K562 (cell line): Measurements from ENCODE around the gene DGKA. TPM values are rescaled to one million over a fixed set of nuclear protein-coding genes. Genes with fewer than 3 reads are reported as not detected.

ENCODE experiments used
- ATAC-seq: fragments of 200-7000 bp; cut with Tn5 transposase; 3 replicates; pipeline ENCODE4 v1.9.1; 2020; ENCODE audit warnings: moderate library complexity
- BruUV-seq: library from RNA; stranded (reverse); fragments of 400-500 nt; replicated peaks from 2 replicates; lab custom pipeline; 2021; lab: Mats Ljungman, UMichigan
- CTCF ChIA-PET: fragments of 300-600 bp; formaldehyde crosslinking; extraction: SDS; loops from one replicate; lab custom pipeline; 2021; ENCODE audit warnings: low intra/inter-chr PET ratio; lab: Yijun Ruan, JAX
- POLR2A ChIA-PET: fragments of 300-600, 350-650 bp; sonication (Branson Sonifier 250); formaldehyde crosslinking; extraction: SDS; loops from one replicate; lab custom pipeline; 2021; ENCODE audit warnings: antibody characterized with exemption, inconsistent platforms; lab: Yijun Ruan, JAX
- DNase-seq, 4 experiments: peaks; one replicate each; pipeline versions ENCODE4 v3.0.0 to v3.0.0-alpha.2; 2011 to 2018; ENCODE audit warnings: low spot score in 3 of 4, mixed read lengths in 3 of 4; ENCODE audit errors: extremely low read depth in 1 of 4
- FAIRE-seq: peaks from 2 replicates; lab custom pipeline; 2011; peaks lifted over from hg19 to GRCh38; lab: Jason Lieb, UNC
- H2AFZ ChIP-seq: 2 replicates; pipeline ENCODE4 v1.6.0; 2011; ENCODE audit warnings: low read depth, low read length, control low read depth, inconsistent platforms
- H3K27ac ChIP-seq: fragments of 200-600 bp; 3 replicates; pipeline ENCODE4 v1.8.0; 2011; ENCODE audit warnings: low read depth, mild to moderate bottlenecking, control low read depth, inconsistent platforms, low read length, moderate library complexity, mixed read lengths; ENCODE audit errors: extremely low read depth
- H3K27me3 ChIP-seq, 2 experiments: fragments of 300-600 bp in 1 of 2; 2 replicates in 1 of 2; 3 replicates in 1 of 2; pipeline versions ENCODE4 v1.6.0 to v1.8.0; 2011; ENCODE audit warnings: inconsistent platforms in 2 of 2, low read length in 2 of 2, mild to moderate bottlenecking in 1 of 2, mixed read lengths in 1 of 2, moderate library complexity in 1 of 2; ENCODE audit not compliant: control insufficient read depth in 2 of 2, insufficient read depth in 2 of 2
- H3K36me3 ChIP-seq: fragments of 300-600 bp; 3 replicates; pipeline ENCODE4 v1.8.0; 2011; ENCODE audit warnings: mild to moderate bottlenecking, low read length, inconsistent platforms; ENCODE audit not compliant: control insufficient read depth, insufficient read depth
- H3K4me1 ChIP-seq, 2 experiments: fragments of 200-600 bp in 1 of 2; replicated peaks in 1 of 2; 2 replicates in 1 of 2; 3 replicates in 1 of 2; pipeline versions ENCODE4 v1.5.1 to v1.8.0; 2011; ENCODE audit warnings: inconsistent platforms in 2 of 2, low read length in 2 of 2, mild to moderate bottlenecking in 1 of 2, mixed read lengths in 1 of 2, moderate library complexity in 1 of 2; ENCODE audit not compliant: control insufficient read depth in 2 of 2, insufficient read depth in 2 of 2
- H3K4me2 ChIP-seq: 2 replicates; pipeline ENCODE4 v1.6.1; 2011; ENCODE audit warnings: low read length, control low read depth, inconsistent platforms, mixed read lengths; ENCODE audit not compliant: insufficient read depth
- H3K4me3 ChIP-seq: fragments of 200-600 bp; sonication (generic), shearing (Covaris generic); 2 replicates; pipeline ENCODE4 v1.5.1; 2016; ENCODE audit warnings: control low read depth, inconsistent platforms
- H3K79me2 ChIP-seq: fragments of 200-600 bp; 3 replicates; pipeline ENCODE4 v1.8.0; 2011; ENCODE audit warnings: low read length, inconsistent platforms; ENCODE audit not compliant: control insufficient read depth, insufficient read depth
- H3K9ac ChIP-seq, 2 experiments: 2 replicates each; pipeline versions ENCODE4 v1.6.0 to v1.6.1; 2011; ENCODE audit warnings: low read depth in 2 of 2, low read length in 2 of 2, control low read depth in 1 of 2, inconsistent platforms in 1 of 2, mild to moderate bottlenecking in 1 of 2, mixed read lengths in 1 of 2; ENCODE audit not compliant: insufficient read depth in 1 of 2
- H3K9me1 ChIP-seq: one replicate; pipeline ENCODE4 v1.6.0; 2011; ENCODE audit warnings: inconsistent platforms, mild to moderate bottlenecking, low read length, moderate library complexity; ENCODE audit not compliant: control insufficient read depth, insufficient read depth
- H3K9me3 ChIP-seq: replicated peaks from 2 replicates; pipeline ENCODE4 v1.5.1; 2011; ENCODE audit warnings: low read depth, low read length, inconsistent platforms; ENCODE audit not compliant: control insufficient read depth, insufficient read depth
- H4K20me1 ChIP-seq: replicated peaks from 2 replicates; pipeline ENCODE4 v1.6.1; 2011; ENCODE audit warnings: low read length, inconsistent platforms, mixed read lengths; ENCODE audit not compliant: control insufficient read depth, insufficient read depth
- CHD2 ChIP-seq: IDR thresholded peaks from 2 replicates; pipeline ENCODE4 v1.6.1; 2011; ENCODE audit warnings: low read depth, low read length
- EGR1 ChIP-seq: fragments of 450-650 bp; conservative IDR thresholded peaks from 2 replicates; pipeline ENCODE4 v1.6.1; 2017; ENCODE audit warnings: mild to moderate bottlenecking
- MAFG ChIP-seq: fragments of 450-650 bp; conservative IDR thresholded peaks from 2 replicates; pipeline ENCODE4 v1.6.1; 2016; ENCODE audit warnings: missing genetic modification characterization, missing compliant biosample characterization
- MCM3 ChIP-seq: fragments of 450-650 bp; IDR thresholded peaks from 2 replicates; pipeline ENCODE4 v1.6.1; 2016
- MXI1 ChIP-seq: IDR thresholded peaks from 2 replicates; pipeline ENCODE4 v1.6.1; 2011; ENCODE audit warnings: low read depth, mild to moderate bottlenecking, improper control_type of control experiment, low read length
- PML ChIP-seq: IDR thresholded peaks from 2 replicates; pipeline ENCODE4 v1.6.1; 2012; ENCODE audit warnings: low read length, inconsistent platforms
- SOX6 ChIP-seq: fragments of 450-650 bp; IDR thresholded peaks from 2 replicates; pipeline ENCODE4 v1.6.1; 2014; ENCODE audit warnings: mild to moderate bottlenecking
- SP2 ChIP-seq: IDR thresholded peaks from 2 replicates; pipeline ENCODE4 v1.6.1; 2011; ENCODE audit warnings: mild to moderate bottlenecking, low read depth, low read length, moderate library complexity; ENCODE audit not compliant: poor library complexity, severe bottlenecking; ENCODE audit errors: extremely low read depth
- WGBS: fragments of 100-300 bp; shearing (Covaris generic); methylation state at CpG from one replicate; pipeline ENCODE4 v1.1.6; 2016; ENCODE audit warnings: low coverage, mixed read lengths; ENCODE audit not compliant: insufficient coverage; ENCODE audit errors: missing lambda C conversion rate; 5-methylcytosine and 5-hydroxymethylcytosine counted together
- in situ Hi-C: fragments of 300-500 bp; cut with MboI; formaldehyde crosslinking; loops from 4 replicates; pipeline ENCODE4 v1.15.0; 2018; ENCODE audit warnings: inconsistent platforms, mixed read lengths
- intact Hi-C: fragments of 100-400 bp; cut with micrococcal nuclease; formaldehyde crosslinking; loops from 2 replicates; pipeline ENCODE4 v1.14.2; 2022
- polyA plus RNA-seq, 8 experiments: library from polyadenylated mRNA; depleted of rRNA in 4 of 8; stranded (reverse) in 5 of 8; unstranded in 3 of 8; fragments of >200 nt; fragmentation: Nextera tagmentation in 2 of 8; fragmentation: Illumina TruSeq in 1 of 8; extraction: Ambion mirVana in 2 of 8; extraction: Trizol in 1 of 8; gene quantifications; 2 replicates each; pipeline versions ENCODE4 v1.2.1 to v1.2.3, GENCODE V29; 2011 to 2014; ENCODE audit warnings: inconsistent platforms in 1 of 8, missing spikeins in 1 of 8
- total RNA-seq, 7 experiments: library from RNA; depleted of rRNA in 6 of 7; stranded (reverse); fragments of >200 nt in 6 of 7; fragmentation: Illumina TruSeq in 2 of 7; extraction: Trizol in 2 of 7; gene quantifications; 2 replicates each; pipeline versions ENCODE4 v1.2.1 to v1.2.3, GENCODE V29; 2011 to 2021; ENCODE audit warnings: low replicate concordance in 1 of 7
- TF ChIP-seq, protein P1 (sequence below): fragments of 450-650 bp; formaldehyde crosslinking; IDR thresholded peaks from 2 replicates; pipeline ENCODE4 v1.4.0; 2020; ENCODE audit warnings: mild to moderate bottlenecking, moderate library complexity
- TF ChIP-seq, protein P2 (sequence below): sonication (generic); formaldehyde crosslinking; IDR thresholded peaks from 2 replicates; pipeline ENCODE4 v1.8.1; 2023; ENCODE audit warnings: mild to moderate bottlenecking, missing genetic modification reagents

Gene DGKA
- total and polyA plus RNA-seq, 9 of the 15 experiments (the other 6 are each of a cell fraction or from before 2014, with no cell fraction given): 3.4 to 12.4 (median 6.2) TPM

DNA sequence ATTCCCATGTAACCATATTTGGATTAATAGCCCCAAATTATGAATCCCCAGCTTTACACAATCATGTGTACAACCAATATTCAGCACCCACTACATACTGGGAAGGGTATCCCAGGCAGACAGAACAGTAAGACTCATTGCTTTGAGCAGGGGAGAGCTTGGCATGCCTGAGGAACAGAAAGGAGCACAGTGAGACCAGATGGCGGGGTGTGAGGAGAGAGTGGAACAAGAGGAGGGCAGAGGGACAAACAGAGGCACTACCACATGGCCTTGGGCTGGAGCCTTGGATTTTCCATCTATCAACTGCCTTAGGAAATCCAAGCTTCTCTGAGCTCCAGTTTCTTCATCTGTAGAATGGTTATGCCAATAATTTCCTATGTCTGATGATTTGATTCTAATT lies 3.8 kb downstream of the DGKA start:
- POLR2A ChIA-PET: interaction anchor here (0.8 to 1.2 kb wide), 3 partner anchors 19 to 122 kb away, joined by 3 to 6 read pairs (median 4); no protein-coding TSS in a partner anchor
- TF ChIP-seq, protein P1, sequence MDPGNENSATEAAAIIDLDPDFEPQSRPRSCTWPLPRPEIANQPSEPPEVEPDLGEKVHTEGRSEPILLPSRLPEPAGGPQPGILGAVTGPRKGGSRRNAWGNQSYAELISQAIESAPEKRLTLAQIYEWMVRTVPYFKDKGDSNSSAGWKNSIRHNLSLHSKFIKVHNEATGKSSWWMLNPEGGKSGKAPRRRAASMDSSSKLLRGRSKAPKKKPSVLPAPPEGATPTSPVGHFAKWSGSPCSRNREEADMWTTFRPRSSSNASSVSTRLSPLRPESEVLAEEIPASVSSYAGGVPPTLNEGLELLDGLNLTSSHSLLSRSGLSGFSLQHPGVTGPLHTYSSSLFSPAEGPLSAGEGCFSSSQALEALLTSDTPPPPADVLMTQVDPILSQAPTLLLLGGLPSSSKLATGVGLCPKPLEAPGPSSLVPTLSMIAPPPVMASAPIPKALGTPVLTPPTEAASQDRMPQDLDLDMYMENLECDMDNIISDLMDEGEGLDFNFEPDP (CRISPR knock-in tag): no peak
- TF ChIP-seq MXI1 (no peak), CHD2 (no peak), PML (no peak)
- no peak for ATAC-seq
- CTCF ChIA-PET: no interaction called here
- Histone ChIP-seq H3K9ac (no peak overlapping the region), H3K9me3 (no peaks in the 10 kb centered on the region), H4K20me1 (no peaks in the 10 kb centered on the region), H3K9me1 (no peaks in the 10 kb centered on the region), H3K4me3 (no peak overlapping the region), H3K27me3 (no peaks in the 10 kb centered on the region; a peak in 1 of 5 replicates), H3K79me2 (no peaks in the 10 kb centered on the region), H3K36me3 (no peaks in the 10 kb centered on the region), H3K27ac (no peak overlapping the region), H3K4me2 (no peak overlapping the region), H3K4me1 (peaks cover 19 to 22% of the 10 kb centered on the region in 2 experiments; a peak in 4 of 5 replicates), H2AFZ (no peak overlapping the region)
- in situ Hi-C loops (no loop called here), intact Hi-C loops (no loop called here)
- BruUV-seq: no TSS peak
- WGBS: 27% methylated on average over 1 of the region's 1 CpG
- DNase-seq: no peak
- no peak for FAIRE-seq

DNA sequence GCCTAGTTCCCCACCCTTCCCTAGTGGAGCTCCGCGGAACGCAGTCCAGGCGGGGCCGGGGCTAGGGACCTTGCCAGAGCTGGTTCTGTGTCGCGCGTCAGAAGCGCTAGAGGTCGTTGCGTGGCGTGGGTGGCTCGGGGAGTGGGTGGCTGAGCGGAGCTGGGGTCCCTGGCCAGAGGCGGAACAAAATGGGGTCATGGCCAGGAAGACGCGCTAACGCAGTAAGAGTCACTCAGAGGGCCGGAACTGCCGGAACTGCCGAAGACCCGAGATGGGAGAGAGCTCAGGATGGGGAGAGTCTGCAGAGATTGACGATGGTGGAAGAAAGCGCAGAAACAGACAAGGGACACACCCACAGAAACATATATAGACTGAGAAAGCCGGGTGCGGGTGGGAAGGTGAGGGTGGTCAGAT lies 4.8 kb downstream of the DGKA start:
- Histone ChIP-seq H3K4me3 (no peak overlapping the region), H3K4me2 (no peak overlapping the region), H3K4me1 (peaks cover 21 to 28% of the 10 kb centered on the region in 2 experiments; a peak in 4 of 5 replicates), H3K36me3 (no peaks in the 10 kb centered on the region), H3K9me3 (no peaks in the 10 kb centered on the region), H3K9me1 (no peaks in the 10 kb centered on the region), H2AFZ (no peak overlapping the region), H3K79me2 (no peaks in the 10 kb centered on the region), H3K27me3 (no peaks in the 10 kb centered on the region; a peak in 1 of 5 replicates), H3K9ac (0 out of 4 replicates have a peak overlapping the region, but pooled peaks of 1 of the 2 experiments have one; percentile 5), H3K27ac (no peak overlapping the region), H4K20me1 (no peaks in the 10 kb centered on the region)
- ATAC-seq (no peak), DNase-seq (no peak), FAIRE-seq (no peak)
- 66% methylated on average over 25 of the region's 26 CpGs for WGBS
- no TSS peak for BruUV-seq
- in situ Hi-C loops (no loop called here), intact Hi-C loops (no loop called here)
- CTCF ChIA-PET: no interaction called here
- POLR2A ChIA-PET: interaction anchor here (0.8 to 0.9 kb wide), 2 partner anchors 8 to 38 kb away, joined by 4 to 6 read pairs; partner anchors contain the start of gene PYM1
- TF ChIP-seq, protein P2, sequence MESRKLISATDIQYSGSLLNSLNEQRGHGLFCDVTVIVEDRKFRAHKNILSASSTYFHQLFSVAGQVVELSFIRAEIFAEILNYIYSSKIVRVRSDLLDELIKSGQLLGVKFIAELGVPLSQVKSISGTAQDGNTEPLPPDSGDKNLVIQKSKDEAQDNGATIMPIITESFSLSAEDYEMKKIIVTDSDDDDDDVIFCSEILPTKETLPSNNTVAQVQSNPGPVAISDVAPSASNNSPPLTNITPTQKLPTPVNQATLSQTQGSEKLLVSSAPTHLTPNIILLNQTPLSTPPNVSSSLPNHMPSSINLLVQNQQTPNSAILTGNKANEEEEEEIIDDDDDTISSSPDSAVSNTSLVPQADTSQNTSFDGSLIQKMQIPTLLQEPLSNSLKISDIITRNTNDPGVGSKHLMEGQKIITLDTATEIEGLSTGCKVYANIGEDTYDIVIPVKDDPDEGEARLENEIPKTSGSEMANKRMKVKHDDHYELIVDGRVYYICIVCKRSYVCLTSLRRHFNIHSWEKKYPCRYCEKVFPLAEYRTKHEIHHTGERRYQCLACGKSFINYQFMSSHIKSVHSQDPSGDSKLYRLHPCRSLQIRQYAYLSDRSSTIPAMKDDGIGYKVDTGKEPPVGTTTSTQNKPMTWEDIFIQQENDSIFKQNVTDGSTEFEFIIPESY (CRISPR knock-in tag): 0 out of 2 replicates have a peak, but pooled peaks have one; percentile 12
- TF ChIP-seq MXI1 (no peak), MAFG (tag) (no peak), SP2 (no peak), MCM3 (no peak), EGR1 (peak; percentile 65; the same call in 1 of the 2 replicates), SOX6 (no peak)
